Natural killer cell (primary cell): ENCODE measurements around the gene MTO1. TPM values are rescaled to one million over a fixed set of nuclear protein-coding genes. Genes with fewer than 3 reads are reported as not detected.

Experiments used
- ATAC-seq, 3 donors: fragments of 150-1000 bp in 2 of 3; fragments of 200-7000 bp in 1 of 3; cut with Tn5 transposase; 1 replicate in 1 of 3; 2 replicates in 2 of 3; pipeline ENCODE4 v1.10.0; 2021; ENCODE audit warnings: mild to moderate bottlenecking in 2 of 3, moderate library complexity in 2 of 3
- DNase-seq, 2 donors: peaks; one replicate each; pipeline versions ENCODE4 v3.0.0 to v3.0.0-alpha.2; 2013 to 2021; ENCODE audit warnings: mixed read lengths in 1 of 2
- H3K27ac ChIP-seq: one replicate; pipeline ENCODE4 v1.5.1; 2013; ENCODE audit warnings: mild to moderate bottlenecking, low read length
- H3K27me3 ChIP-seq: one replicate; pipeline ENCODE4 v1.6.1; 2013; ENCODE audit warnings: low read length; ENCODE audit not compliant: control insufficient read depth, insufficient read depth
- H3K36me3 ChIP-seq: one replicate; pipeline ENCODE4 v1.6.1; 2013; ENCODE audit warnings: low read length; ENCODE audit not compliant: control insufficient read depth, insufficient read depth
- H3K4me1 ChIP-seq: one replicate; pipeline ENCODE4 v1.6.1; 2013; ENCODE audit warnings: low read length; ENCODE audit not compliant: control insufficient read depth, insufficient read depth
- H3K4me3 ChIP-seq: one replicate; pipeline ENCODE4 v1.5.1; 2013; ENCODE audit warnings: low read length
- H3K9me3 ChIP-seq: one replicate; pipeline ENCODE4 v1.6.1; 2013; ENCODE audit warnings: low read length; ENCODE audit not compliant: control insufficient read depth, insufficient read depth
- H3K27ac Mint-ChIP-seq, 2 donors: one replicate each; pipeline ENCODE4 v1.8.0; 2022; ENCODE audit warnings: mild to moderate bottlenecking in 2 of 2, mixed read lengths in 2 of 2, moderate library complexity in 1 of 2
- H3K27me3 Mint-ChIP-seq, 2 donors: one replicate each; pipeline ENCODE4 v1.8.0; 2022; ENCODE audit warnings: low read depth in 2 of 2, mixed read lengths in 2 of 2
- H3K36me3 Mint-ChIP-seq: one replicate; pipeline ENCODE4 v1.8.0; 2022; ENCODE audit warnings: mixed read lengths
- H3K4me1 Mint-ChIP-seq, 2 donors: one replicate each; pipeline ENCODE4 v1.8.0; 2022; ENCODE audit warnings: mixed read lengths in 2 of 2
- H3K4me3 Mint-ChIP-seq: one replicate; pipeline ENCODE4 v1.8.0; 2022; ENCODE audit warnings: mild to moderate bottlenecking, moderate library complexity, mixed read lengths
- H3K9me3 Mint-ChIP-seq, 2 donors: one replicate each; pipeline ENCODE4 v1.8.0; 2022; ENCODE audit warnings: mixed read lengths in 2 of 2
- WGBS: methylation state at CpG from one replicate; pipeline ENCODE4 v1.1.7; 2013; ENCODE audit warnings: missing lambda C conversion rate; ENCODE audit not compliant: insufficient coverage; 5-methylcytosine and 5-hydroxymethylcytosine counted together
- intact Hi-C: fragments of 100-400 bp; cut with micrococcal nuclease; formaldehyde crosslinking; loops from one replicate; pipeline ENCODE4 v1.14.2; 2022
- total RNA-seq, 4 donors: library from RNA; stranded (reverse); fragments of 120-200 nt in 1 of 4; gene quantifications; one replicate each; pipeline versions ENCODE4 v1.2.3 to v1.2.4, GENCODE V29; 2013 to 2022
- TF ChIP-seq, protein P1 (sequence below): fragments of 200-600 bp; IDR thresholded peaks from one replicate; pipeline ENCODE4 v1.8.0; 2022; ENCODE audit warnings: antibody characterized with exemption

Gene MTO1
- total RNA-seq, 3 donors from 2014 or later (not counting 1 experiment from before 2014, with no cell fraction given), result 37.8 to 46.1 (median 41.3) TPM

DNA sequence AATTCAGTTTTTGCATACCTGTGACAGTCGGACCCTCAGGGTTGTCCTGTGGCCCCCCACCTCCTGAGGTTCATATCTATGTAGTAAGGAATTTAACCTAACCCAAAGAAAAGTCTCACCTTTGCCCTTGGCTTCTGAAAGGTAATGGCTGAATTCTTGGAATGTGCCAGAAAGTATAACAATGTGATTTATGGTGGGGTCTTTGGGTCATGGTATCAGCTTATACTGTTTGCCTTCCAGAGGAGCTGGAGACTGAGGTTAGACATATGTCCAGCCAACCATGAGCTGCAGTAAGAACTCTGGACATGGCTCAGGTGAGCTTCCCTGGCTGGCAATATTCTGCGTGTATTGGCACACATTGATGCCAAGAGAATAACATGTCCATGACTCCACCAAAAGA is 40.0 kb upstream of the MTO1 start:
- Histone ChIP-seq H3K9me3 (no peaks in the 10 kb centered on the region), H3K4me3 (no peak overlapping the region), H3K36me3 (peaks cover 7% of the 10 kb centered on the region), H3K27ac (peak overlapping the region; percentile 91), H3K4me1 (peaks cover 22% of the 10 kb centered on the region), H3K27me3 (no peaks in the 10 kb centered on the region)
- no peaks in the 10 kb centered on the region for H3K36me3 Mint-ChIP-seq
- intact Hi-C loops, result loop anchor here (5.0 kb wide), 2 partner anchors 34 to 101 kb away; partner anchors contain the start of gene EEF1A1
- ATAC-seq (no peak), DNase-seq (no peak)
- H3K9me3 Mint-ChIP-seq, result no peaks in the 10 kb centered on the region
- peak overlapping the region; percentile 92 to 95 for H3K27ac Mint-ChIP-seq
- TF ChIP-seq, protein P1, sequence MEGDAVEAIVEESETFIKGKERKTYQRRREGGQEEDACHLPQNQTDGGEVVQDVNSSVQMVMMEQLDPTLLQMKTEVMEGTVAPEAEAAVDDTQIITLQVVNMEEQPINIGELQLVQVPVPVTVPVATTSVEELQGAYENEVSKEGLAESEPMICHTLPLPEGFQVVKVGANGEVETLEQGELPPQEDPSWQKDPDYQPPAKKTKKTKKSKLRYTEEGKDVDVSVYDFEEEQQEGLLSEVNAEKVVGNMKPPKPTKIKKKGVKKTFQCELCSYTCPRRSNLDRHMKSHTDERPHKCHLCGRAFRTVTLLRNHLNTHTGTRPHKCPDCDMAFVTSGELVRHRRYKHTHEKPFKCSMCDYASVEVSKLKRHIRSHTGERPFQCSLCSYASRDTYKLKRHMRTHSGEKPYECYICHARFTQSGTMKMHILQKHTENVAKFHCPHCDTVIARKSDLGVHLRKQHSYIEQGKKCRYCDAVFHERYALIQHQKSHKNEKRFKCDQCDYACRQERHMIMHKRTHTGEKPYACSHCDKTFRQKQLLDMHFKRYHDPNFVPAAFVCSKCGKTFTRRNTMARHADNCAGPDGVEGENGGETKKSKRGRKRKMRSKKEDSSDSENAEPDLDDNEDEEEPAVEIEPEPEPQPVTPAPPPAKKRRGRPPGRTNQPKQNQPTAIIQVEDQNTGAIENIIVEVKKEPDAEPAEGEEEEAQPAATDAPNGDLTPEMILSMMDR, result no peak
- peak overlapping the region; percentile 70 for H3K4me3 Mint-ChIP-seq
- H3K27me3 Mint-ChIP-seq, result no peaks in the 10 kb centered on the region
- H3K4me1 Mint-ChIP-seq, result peaks cover 24% of the 10 kb centered on the region in 2 donors
- WGBS, result 100% methylated on average over 2 of the region's 2 CpGs

DNA sequence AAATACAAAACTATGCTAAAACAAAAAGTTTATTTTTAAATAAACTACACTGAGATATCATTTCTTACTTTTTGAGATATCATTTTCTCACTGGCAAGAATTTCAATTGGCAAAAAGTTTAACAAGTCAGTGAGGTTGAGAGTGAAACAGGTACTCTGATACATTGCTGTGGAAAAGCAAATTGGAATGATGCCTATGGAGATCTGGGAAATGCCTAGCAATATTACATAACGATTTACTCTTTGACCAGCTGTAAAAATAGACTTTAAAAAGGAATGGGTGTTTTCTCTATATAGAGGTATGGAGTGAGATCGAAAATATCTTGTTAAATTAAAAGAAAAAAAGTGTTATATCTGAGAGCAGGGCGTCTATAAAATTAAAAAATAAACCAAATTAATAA is 26.3 kb upstream of the MTO1 start:
- Histone ChIP-seq H3K36me3 (peaks cover 23% of the 10 kb centered on the region), H3K4me1 (no peaks in the 10 kb centered on the region), H3K4me3 (no peak overlapping the region), H3K9me3 (no peaks in the 10 kb centered on the region), H3K27ac (no peak overlapping the region), H3K27me3 (no peaks in the 10 kb centered on the region)
- Mint-ChIP-seq H3K4me1 (no peaks in the 10 kb centered on the region), H3K27me3 (no peaks in the 10 kb centered on the region), H3K27ac (no peak overlapping the region), H3K36me3 (no peaks in the 10 kb centered on the region), H3K4me3 (no peak overlapping the region), H3K9me3 (no peaks in the 10 kb centered on the region)
- WGBS, result no CpG with 5 or more reads among the region's 3 CpGs
- DNase-seq (no peak), ATAC-seq (no peak)
- intact Hi-C loops, result no loop called here
- TF ChIP-seq, protein P1, result no peak

DNA sequence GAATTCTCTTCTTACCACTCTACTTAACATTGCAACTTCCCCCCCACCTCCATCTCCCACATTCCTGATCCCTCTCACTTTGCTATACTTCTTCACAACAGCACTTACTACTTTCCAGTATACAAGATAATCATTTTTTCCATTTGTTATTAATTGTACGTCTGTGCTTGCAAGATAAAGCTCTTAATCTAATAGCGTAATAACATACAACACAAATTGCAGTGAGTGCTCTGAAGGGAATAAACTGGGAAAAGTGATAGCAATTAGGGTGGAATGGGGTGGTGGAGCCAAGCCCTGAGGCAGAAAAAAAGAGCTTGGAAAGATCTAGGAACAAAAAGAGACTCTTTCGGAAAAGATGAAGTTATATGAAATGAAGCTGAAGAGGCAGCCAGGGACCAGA is 18.0 kb upstream of the MTO1 start:
- peaks cover 12 to 32% of the 10 kb centered on the region in 2 donors for H3K4me1 Mint-ChIP-seq
- no peak overlapping the region for H3K4me3 ChIP-seq
- no peaks in the 10 kb centered on the region for H3K27me3 Mint-ChIP-seq
- H3K9me3 ChIP-seq, result no peaks in the 10 kb centered on the region
- H3K36me3 Mint-ChIP-seq, result peaks cover 17% of the 10 kb centered on the region
- peak overlapping the region in 1 of 2 donors; percentile 58 for H3K27ac Mint-ChIP-seq
- no peak for ATAC-seq
- no peak overlapping the region for H3K27ac ChIP-seq
- 100% methylated on average over 2 of the region's 3 CpGs for WGBS
- intact Hi-C loops, result no loop called here
- H3K27me3 ChIP-seq, result no peaks in the 10 kb centered on the region
- DNase-seq, result no peak
- H3K36me3 ChIP-seq, result peaks cover 28% of the 10 kb centered on the region
- H3K4me1 ChIP-seq, result peaks cover 3% of the 10 kb centered on the region
- H3K9me3 Mint-ChIP-seq, result no peaks in the 10 kb centered on the region
- TF ChIP-seq, protein P1, result no peak
- H3K4me3 Mint-ChIP-seq, result no peak overlapping the region
